Fibroblast of mammary gland (primary cell): ENCODE results near the gene CDH4.

Experiments
- DNase-seq: peaks from one replicate; pipeline ENCODE4 v3.0.0-alpha.2; 2010; ENCODE audit warnings: low read depth
- H3K4me3 ChIP-seq: 2 replicates; pipeline ENCODE4 v1.5.1; 2011; ENCODE audit warnings: low read depth, mild to moderate bottlenecking, low read length, moderate library complexity; ENCODE audit not compliant: control insufficient read depth
- TF ChIP-seq, protein P1 (sequence below): conservative IDR thresholded peaks from 2 replicates; pipeline ENCODE4 v1.5.1; 2011; ENCODE audit warnings: low read depth, low read length, inconsistent platforms; ENCODE audit not compliant: control insufficient read depth, insufficient read depth

CDH4 gene

DNA sequence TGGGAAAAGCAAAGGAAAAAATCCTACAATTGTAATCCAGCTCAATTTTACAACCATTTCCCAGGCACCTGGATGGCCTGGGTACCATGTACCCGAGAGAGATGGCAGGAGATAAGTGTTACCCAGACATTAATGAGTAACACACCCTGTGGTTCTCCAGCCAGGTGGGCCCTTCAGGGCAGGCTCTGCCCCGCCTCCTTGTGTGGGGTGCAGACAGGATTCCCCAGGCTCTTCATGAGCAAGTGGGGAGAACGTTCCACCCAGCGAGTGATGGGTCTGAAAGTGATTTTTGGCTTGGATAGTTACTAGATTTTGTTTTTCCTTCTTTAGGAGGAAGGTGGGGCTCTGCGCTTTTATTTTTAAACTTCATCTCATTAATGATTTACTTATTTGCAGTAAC, 569.7 kb downstream of the CDH4 start:
- no peak overlapping the region for H3K4me3 ChIP-seq
- TF ChIP-seq, protein P1, sequence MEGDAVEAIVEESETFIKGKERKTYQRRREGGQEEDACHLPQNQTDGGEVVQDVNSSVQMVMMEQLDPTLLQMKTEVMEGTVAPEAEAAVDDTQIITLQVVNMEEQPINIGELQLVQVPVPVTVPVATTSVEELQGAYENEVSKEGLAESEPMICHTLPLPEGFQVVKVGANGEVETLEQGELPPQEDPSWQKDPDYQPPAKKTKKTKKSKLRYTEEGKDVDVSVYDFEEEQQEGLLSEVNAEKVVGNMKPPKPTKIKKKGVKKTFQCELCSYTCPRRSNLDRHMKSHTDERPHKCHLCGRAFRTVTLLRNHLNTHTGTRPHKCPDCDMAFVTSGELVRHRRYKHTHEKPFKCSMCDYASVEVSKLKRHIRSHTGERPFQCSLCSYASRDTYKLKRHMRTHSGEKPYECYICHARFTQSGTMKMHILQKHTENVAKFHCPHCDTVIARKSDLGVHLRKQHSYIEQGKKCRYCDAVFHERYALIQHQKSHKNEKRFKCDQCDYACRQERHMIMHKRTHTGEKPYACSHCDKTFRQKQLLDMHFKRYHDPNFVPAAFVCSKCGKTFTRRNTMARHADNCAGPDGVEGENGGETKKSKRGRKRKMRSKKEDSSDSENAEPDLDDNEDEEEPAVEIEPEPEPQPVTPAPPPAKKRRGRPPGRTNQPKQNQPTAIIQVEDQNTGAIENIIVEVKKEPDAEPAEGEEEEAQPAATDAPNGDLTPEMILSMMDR = no peak
- no peak for DNase-seq

DNA sequence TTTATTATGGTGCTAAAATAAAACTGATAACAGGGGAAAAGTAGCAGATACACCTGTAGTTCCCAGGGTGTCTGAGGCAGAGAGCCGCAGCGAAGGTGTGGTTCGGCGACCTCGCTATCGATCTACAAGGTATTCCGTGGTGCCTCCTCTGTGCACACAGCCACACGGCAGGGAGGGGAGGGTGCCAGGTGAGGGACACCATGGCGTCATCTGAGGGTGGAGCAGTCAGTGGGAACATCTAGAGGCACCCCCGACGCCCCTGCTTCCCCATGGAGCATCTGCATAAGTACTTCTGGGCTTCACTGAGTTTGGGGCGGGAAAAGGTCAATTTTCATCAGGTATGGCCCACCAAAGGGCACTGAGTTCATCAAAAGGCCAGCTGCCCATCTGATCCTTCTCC, 570.3 kb downstream of the CDH4 start:
- no peak for DNase-seq
- no peak overlapping the region for H3K4me3 ChIP-seq
- TF ChIP-seq, protein P1 = no peak

DNA sequence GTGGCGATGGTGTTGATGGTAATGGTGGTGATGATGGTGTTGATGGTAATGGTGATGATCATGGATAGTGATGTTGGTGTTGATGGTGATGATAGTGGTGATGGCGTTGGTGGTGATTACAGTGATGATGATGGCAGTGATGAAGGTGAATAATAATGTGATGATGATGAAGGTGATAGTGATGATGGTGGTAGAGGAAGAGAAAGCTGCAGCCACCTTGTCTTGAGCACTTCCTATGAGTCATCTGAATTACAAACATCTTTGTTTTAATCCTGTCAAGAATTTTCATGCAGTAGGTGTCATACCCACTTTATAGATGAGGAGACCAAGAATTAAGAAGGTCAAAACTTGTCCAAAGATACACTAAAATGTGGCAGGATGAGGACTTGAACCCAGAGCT, 571.2 kb downstream of the CDH4 start:
- TF ChIP-seq, protein P1 = no peak
- no peak overlapping the region for H3K4me3 ChIP-seq
- no peak for DNase-seq

DNA sequence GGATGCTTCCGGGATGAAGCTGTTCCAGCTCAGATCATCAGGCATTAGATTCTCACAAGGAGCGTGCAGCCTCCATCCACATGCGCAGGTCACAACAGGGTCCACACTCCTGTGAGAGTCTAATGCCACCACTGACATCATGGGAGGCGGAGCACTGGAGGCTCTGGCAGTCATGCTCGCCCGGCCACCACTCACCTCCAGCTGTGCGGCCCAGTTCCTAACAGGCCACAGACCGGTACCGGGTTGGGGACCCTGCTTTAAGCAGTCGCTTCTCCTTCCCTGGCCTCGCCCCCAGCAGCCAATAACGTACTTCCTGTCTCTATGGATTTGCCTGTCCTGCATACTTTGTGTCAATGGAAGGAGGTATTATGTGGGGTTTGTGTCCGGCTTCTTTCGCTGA, 576.8 kb downstream of the CDH4 start:
- TF ChIP-seq, protein P1 = no peak

DNA sequence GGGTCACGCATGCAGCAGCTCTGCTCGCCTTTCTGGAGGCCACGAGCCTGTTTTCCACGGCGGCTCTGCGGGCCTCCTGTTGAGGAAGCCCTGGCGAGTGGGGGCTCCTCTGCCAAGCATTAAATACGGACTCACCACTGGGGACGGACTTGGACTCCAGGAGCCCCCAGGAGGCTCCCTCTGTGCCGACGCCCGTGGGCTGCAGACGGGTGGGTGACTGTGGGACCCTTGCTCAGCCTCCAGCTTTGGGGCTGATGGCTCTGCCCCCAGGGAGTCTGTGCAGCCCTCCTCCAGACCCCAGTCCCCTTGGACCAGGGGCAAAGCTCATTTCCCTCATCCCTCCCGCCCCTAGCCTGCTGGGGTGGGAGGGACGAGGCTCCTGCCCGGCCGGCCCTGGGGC, 577.5 kb downstream of the CDH4 start:
- DNase-seq = no peak
- TF ChIP-seq, protein P1 = no peak
- H3K4me3 ChIP-seq = no peak overlapping the region

More for the DNA sequence above, 576.8 kb downstream of the CDH4 start:
- H3K4me3 ChIP-seq = no peak overlapping the region
- DNase-seq = no peak

DNA sequence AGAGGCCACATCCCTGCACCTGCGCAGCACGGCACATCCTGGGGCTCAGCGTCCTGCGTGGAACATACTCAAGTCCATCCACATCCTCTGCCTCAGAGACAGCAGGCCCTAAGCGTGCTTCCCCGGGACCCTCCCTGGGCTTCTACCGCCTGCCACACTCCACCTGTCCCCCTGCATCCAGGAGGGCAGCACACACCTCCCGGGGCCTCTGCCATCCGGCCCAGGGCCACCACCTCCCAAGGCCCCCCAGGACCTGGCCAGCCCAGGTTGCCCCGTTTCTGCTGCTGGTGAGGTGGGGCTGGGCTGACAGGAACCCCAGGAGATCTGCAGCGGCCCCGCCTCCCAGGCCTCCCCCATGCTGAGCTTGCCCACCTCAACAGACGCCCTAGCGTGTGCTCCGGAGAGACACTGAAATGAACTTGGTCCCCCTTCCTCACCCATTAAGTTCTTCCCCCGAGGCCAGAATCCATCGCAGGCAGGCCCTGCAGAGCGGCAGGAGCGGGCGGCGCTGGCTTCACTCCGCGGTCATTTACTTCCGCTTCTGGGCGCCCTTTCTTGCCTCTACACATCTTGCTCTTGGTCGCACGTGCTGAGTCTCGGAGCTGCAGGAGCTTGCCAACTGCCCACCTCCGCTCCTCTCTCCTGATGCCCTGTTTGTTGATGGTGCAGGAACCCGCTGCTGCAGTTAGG, 578.3 kb downstream of the CDH4 start:
- no peak for DNase-seq
- TF ChIP-seq, protein P1 = no peak
- H3K4me3 ChIP-seq = no peak overlapping the region

DNA sequence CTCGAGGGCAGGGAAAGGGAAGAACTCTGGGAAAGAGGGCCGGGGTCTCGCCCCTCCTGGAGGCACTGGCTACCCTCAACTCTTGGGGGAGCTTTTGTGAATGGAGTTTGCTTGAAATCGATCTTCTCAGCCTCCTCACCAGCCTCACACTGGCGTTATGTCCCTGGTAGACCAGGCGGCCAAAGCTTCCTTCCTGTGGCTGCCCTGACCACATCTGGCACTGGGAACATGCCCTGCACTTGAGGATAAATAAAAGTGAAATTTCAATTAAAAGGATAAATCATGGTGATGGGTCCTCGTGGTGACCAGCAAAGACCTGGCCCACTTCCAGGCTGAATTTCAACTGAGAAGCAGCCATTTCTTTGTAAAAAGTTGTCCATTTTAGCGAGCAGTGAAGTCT, 578.9 kb downstream of the CDH4 start:
- no peak for DNase-seq
- H3K4me3 ChIP-seq = no peak overlapping the region
- TF ChIP-seq, protein P1 = no peak
